HG02571 (cell line): ENCODE measurements around the gene GRIFIN.
"Not testable (repeated sequence)": the region's sequence is repeated elsewhere in the genome, so short reads cannot be mapped to it uniquely, and the experiment has no call there.

Experiments used
- ATAC-seq: cut with Tn5 transposase; IDR thresholded peaks from one replicate; pipeline ENCODE4 v1.9.1; 2021; ENCODE audit warnings: mild to moderate bottlenecking, moderate library complexity; ENCODE audit not compliant: unreplicated experiment

GRIFIN gene

GRCh38 chr7:2480070-2480408 is 3.8 kb upstream of the GRIFIN start:
- no peak for ATAC-seq

GRCh38 chr7:2479276-2480069 is 3.3 kb upstream of the GRIFIN start:
- ATAC-seq: no peak

- no peak for ATAC-seq
These were observed 2.6 kb upstream of the GRIFIN start for GRCh38 chr7:2478800-2479199.

GRCh38 chr7:2478399-2478785 is 2.2 kb upstream of the GRIFIN start:
- ATAC-seq: no peak

GRCh38 chr7:2477447-2478398 is 1.5 kb upstream of the GRIFIN start:
- ATAC-seq: no peak

GRCh38 chr7:2476776-2477446 is 713 bp upstream of the GRIFIN start:
- no peak for ATAC-seq

- no peak for ATAC-seq
These were observed 551 bp downstream of the GRIFIN start for GRCh38 chr7:2475678-2476015.

GRCh38 chr7:2474813-2475677 is 1.2 kb downstream of the GRIFIN start:
- no peak for ATAC-seq

- ATAC-seq: no peak
These were observed 2.0 kb downstream of the GRIFIN start for GRCh38 chr7:2474224-2474623.

- ATAC-seq: no peak
These were observed 2.6 kb downstream of the GRIFIN start for GRCh38 chr7:2473496-2474180.

GRCh38 chr7:2472739-2473138 is 3.5 kb downstream of the GRIFIN start:
- ATAC-seq: no peak

- ATAC-seq: no peak
These were observed 4.8 kb downstream of the GRIFIN start for GRCh38 chr7:2471396-2471795.

GRCh38 chr7:2471022-2471329 is 5.2 kb downstream of the GRIFIN start:
- ATAC-seq: no peak

GRCh38 chr7:2470204-2471021 is 5.8 kb downstream of the GRIFIN start:
- no peak for ATAC-seq

- not testable (repeated sequence) for ATAC-seq
These were observed 6.6 kb downstream of the GRIFIN start for GRCh38 chr7:2469460-2470203.

- no peak for ATAC-seq
These were observed 8.0 kb downstream of the GRIFIN start for GRCh38 chr7:2468227-2468626.

GRCh38 chr7:2466675-2467074 is 9.5 kb downstream of the GRIFIN start:
- ATAC-seq: no peak

- no peak for ATAC-seq
These were observed 10.3 kb downstream of the GRIFIN start for GRCh38 chr7:2465928-2466327.

GRCh38 chr7:2462731-2463130 is 13.5 kb downstream of the GRIFIN start:
- no peak for ATAC-seq
